ENCODE results near the gene AKT2. TPM values are rescaled to one million over a fixed set of nuclear protein-coding genes. Genes with fewer than 3 reads are reported as not detected.

Gene AKT2
- total RNA-seq, 1 donor from 2014 or later: 127 TPM

DNA sequence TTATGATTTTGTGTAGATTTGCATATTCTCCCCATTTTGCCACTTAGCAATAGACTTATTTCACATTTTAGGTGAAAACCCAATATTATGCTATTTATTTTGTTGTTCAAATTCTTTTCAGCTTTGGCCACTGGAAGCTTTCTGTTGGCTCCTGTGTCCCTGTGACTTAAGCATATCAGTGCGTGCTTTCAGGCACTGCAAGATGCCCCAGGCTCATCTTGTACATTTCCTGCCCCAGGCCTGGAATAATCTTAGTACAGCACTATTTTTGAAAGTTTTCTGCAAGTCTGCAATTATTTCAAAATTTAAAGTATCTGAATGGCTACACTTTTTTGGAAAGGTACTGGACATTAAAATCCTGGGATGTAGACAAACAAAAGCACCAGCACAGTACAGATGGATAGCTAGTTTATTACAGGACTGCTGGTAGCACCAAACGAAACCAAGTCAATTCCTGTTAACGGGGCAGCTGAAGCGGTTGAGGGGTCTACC, 55.2 kb downstream of the AKT2 start:
- no peaks in the 10 kb centered on the region for H3K36me3 Mint-ChIP-seq (ENCODE audit: low read depth, unreplicated experiment)
- no peak overlapping the region for H3K27ac Mint-ChIP-seq (ENCODE audit: unreplicated experiment)
- H3K36me3 ChIP-seq (ENCODE audit: insufficient read depth, low read length): no peaks in the 10 kb centered on the region
- H3K79me2 ChIP-seq (ENCODE audit: insufficient read depth, low read length): no peaks in the 10 kb centered on the region
- TF ChIP-seq, protein P1, sequence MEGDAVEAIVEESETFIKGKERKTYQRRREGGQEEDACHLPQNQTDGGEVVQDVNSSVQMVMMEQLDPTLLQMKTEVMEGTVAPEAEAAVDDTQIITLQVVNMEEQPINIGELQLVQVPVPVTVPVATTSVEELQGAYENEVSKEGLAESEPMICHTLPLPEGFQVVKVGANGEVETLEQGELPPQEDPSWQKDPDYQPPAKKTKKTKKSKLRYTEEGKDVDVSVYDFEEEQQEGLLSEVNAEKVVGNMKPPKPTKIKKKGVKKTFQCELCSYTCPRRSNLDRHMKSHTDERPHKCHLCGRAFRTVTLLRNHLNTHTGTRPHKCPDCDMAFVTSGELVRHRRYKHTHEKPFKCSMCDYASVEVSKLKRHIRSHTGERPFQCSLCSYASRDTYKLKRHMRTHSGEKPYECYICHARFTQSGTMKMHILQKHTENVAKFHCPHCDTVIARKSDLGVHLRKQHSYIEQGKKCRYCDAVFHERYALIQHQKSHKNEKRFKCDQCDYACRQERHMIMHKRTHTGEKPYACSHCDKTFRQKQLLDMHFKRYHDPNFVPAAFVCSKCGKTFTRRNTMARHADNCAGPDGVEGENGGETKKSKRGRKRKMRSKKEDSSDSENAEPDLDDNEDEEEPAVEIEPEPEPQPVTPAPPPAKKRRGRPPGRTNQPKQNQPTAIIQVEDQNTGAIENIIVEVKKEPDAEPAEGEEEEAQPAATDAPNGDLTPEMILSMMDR (IDR thresholded peaks at IDR 0.05; ENCODE audit: insufficient read depth, low read depth, low read length): no peak
- no peak for TF ChIP-seq EZH2 (IDR thresholded peaks at IDR 0.05; ENCODE audit: insufficient read depth, low read length)
- H3K9me3 Mint-ChIP-seq (ENCODE audit: unreplicated experiment): no peaks in the 10 kb centered on the region
- peak overlapping the region; percentile 56 for H3K4me2 ChIP-seq (ENCODE audit: low read length)
- no peaks in the 10 kb centered on the region for H4K20me1 ChIP-seq (ENCODE audit: insufficient read depth, low read length)
- no peak overlapping the region for H3K4me3 Mint-ChIP-seq (ENCODE audit: unreplicated experiment)
- H3K27me3 ChIP-seq (ENCODE audit: insufficient read depth, low read length): peaks cover 4% of the 10 kb centered on the region
- H3K27me3 Mint-ChIP-seq (ENCODE audit: low read depth, unreplicated experiment): peaks cover 13% of the 10 kb centered on the region
- no peak for FAIRE-seq
- H3K4me1 Mint-ChIP-seq (ENCODE audit: low read depth, unreplicated experiment): peaks cover 30% of the 10 kb centered on the region
- H3K4me1 ChIP-seq (ENCODE audit: insufficient read depth, low read length): peaks cover 40% of the 10 kb centered on the region
- H3K9ac ChIP-seq (ENCODE audit: low read length): no peak overlapping the region
- no peaks in the 10 kb centered on the region for H3K9me3 ChIP-seq (ENCODE audit: insufficient read depth, low read depth, low read length)
- no peak overlapping the region for H2AFZ ChIP-seq (ENCODE audit: low read depth, low read length)
- H3K4me3 ChIP-seq (ENCODE audit: insufficient read depth, low read depth, low read length): no peak overlapping the region
- peak overlapping the region; percentile 14 for H3K27ac ChIP-seq (ENCODE audit: low read depth, low read length)
- no peak for DNase-seq (ENCODE audit: low read depth)

DNA sequence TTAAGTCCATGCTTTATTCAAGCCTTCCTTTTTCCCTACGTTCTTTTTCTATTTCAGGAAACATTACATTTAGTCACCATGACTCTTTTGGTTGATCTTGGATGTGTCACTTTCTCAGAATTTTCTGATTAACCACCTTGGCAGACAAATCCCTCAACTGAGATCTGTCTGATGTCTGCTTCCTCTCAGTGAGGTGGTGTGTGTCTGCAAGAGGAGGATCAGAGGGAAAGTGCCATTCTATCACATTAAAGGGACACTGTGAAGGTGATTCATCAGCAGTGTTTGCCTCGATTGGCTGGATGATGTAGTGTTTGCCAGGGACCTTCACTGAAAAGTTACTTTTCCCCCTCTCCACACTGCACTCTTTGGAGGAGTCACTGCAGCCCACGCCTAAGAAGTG, 55.7 kb downstream of the AKT2 start:
- no peak overlapping the region for H3K4me3 ChIP-seq (ENCODE audit: insufficient read depth, low read depth, low read length)
- no peak for TF ChIP-seq EZH2 (IDR thresholded peaks at IDR 0.05; ENCODE audit: insufficient read depth, low read length)
- TF ChIP-seq, protein P1 (IDR thresholded peaks at IDR 0.05; ENCODE audit: insufficient read depth, low read depth, low read length): no peak
- no peak overlapping the region for H3K9ac ChIP-seq (ENCODE audit: low read length)
- Mint-ChIP-seq H3K27ac (ENCODE audit: unreplicated experiment) (peak overlapping the region; percentile 79), H3K4me3 (ENCODE audit: unreplicated experiment) (peak overlapping the region; percentile 16), H3K9me3 (ENCODE audit: unreplicated experiment) (no peaks in the 10 kb centered on the region), H3K27me3 (ENCODE audit: low read depth, unreplicated experiment) (peaks cover 13% of the 10 kb centered on the region), H3K36me3 (ENCODE audit: low read depth, unreplicated experiment) (no peaks in the 10 kb centered on the region), H3K4me1 (ENCODE audit: low read depth, unreplicated experiment) (peaks cover 30% of the 10 kb centered on the region)
- FAIRE-seq (peak; percentile 92), DNase-seq (ENCODE audit: low read depth) (peak; percentile 47)
- peaks cover 40% of the 10 kb centered on the region for H3K4me1 ChIP-seq (ENCODE audit: insufficient read depth, low read length)
- H4K20me1 ChIP-seq (ENCODE audit: insufficient read depth, low read length): no peaks in the 10 kb centered on the region
- H3K9me3 ChIP-seq (ENCODE audit: insufficient read depth, low read depth, low read length): no peaks in the 10 kb centered on the region
- peak overlapping the region; percentile 32 for H3K27ac ChIP-seq (ENCODE audit: low read depth, low read length)
- H2AFZ ChIP-seq (ENCODE audit: low read depth, low read length): no peak overlapping the region
- H3K4me2 ChIP-seq (ENCODE audit: low read length): peak overlapping the region; percentile 56
- no peaks in the 10 kb centered on the region for H3K36me3 ChIP-seq (ENCODE audit: insufficient read depth, low read length)
- peaks cover 4% of the 10 kb centered on the region for H3K27me3 ChIP-seq (ENCODE audit: insufficient read depth, low read length)
- no peaks in the 10 kb centered on the region for H3K79me2 ChIP-seq (ENCODE audit: insufficient read depth, low read length)

DNA sequence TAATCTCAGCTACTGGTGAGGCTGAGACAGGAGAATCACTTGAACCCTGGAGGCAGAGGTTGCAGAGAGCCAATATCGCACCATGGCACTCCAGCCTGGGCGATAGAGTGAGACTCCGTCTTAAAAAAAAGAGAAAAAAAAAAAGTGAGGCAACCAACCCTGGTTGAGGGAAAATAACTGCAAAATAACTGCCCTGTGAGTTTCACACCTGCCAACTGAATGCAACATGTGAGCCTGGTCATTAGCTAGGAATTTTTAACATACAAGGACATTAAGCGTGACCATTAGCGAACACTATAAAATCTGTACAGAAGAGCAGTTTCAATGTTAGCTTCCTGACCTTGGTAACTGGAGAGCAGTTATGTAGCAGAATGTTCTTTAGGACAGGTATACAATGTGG, 56.3 kb downstream of the AKT2 start:
- TF ChIP-seq, protein P1 (IDR thresholded peaks at IDR 0.05; ENCODE audit: insufficient read depth, low read depth, low read length): no peak
- TF ChIP-seq EZH2 (IDR thresholded peaks at IDR 0.05; ENCODE audit: insufficient read depth, low read length): no peak
- H3K36me3 ChIP-seq (ENCODE audit: insufficient read depth, low read length): no peaks in the 10 kb centered on the region
- no peak overlapping the region for H2AFZ ChIP-seq (ENCODE audit: low read depth, low read length)
- Mint-ChIP-seq H3K4me3 (ENCODE audit: unreplicated experiment) (no peak overlapping the region), H3K9me3 (ENCODE audit: unreplicated experiment) (no peaks in the 10 kb centered on the region), H3K36me3 (ENCODE audit: low read depth, unreplicated experiment) (no peaks in the 10 kb centered on the region), H3K27ac (ENCODE audit: unreplicated experiment) (peak overlapping the region; percentile 79), H3K27me3 (ENCODE audit: low read depth, unreplicated experiment) (peaks cover 13% of the 10 kb centered on the region), H3K4me1 (ENCODE audit: low read depth, unreplicated experiment) (peaks cover 30% of the 10 kb centered on the region)
- H3K4me1 ChIP-seq (ENCODE audit: insufficient read depth, low read length): peaks cover 40% of the 10 kb centered on the region
- no peak for FAIRE-seq
- no peak for DNase-seq (ENCODE audit: low read depth)
- H3K9ac ChIP-seq (ENCODE audit: low read length): no peak overlapping the region
- peaks cover 4% of the 10 kb centered on the region for H3K27me3 ChIP-seq (ENCODE audit: insufficient read depth, low read length)
- no peaks in the 10 kb centered on the region for H3K79me2 ChIP-seq (ENCODE audit: insufficient read depth, low read length)
- no peaks in the 10 kb centered on the region for H4K20me1 ChIP-seq (ENCODE audit: insufficient read depth, low read length)
- H3K4me3 ChIP-seq (ENCODE audit: insufficient read depth, low read depth, low read length): no peak overlapping the region
- no peaks in the 10 kb centered on the region for H3K9me3 ChIP-seq (ENCODE audit: insufficient read depth, low read depth, low read length)
- H3K27ac ChIP-seq (ENCODE audit: low read depth, low read length): peak overlapping the region; percentile 32
- H3K4me2 ChIP-seq (ENCODE audit: low read length): peak overlapping the region; percentile 56
